ENCODE data around the gene ANKRD61. TPM values are rescaled to one million over a fixed set of nuclear protein-coding genes. Genes with fewer than 3 reads are reported as not detected.

The ANKRD61 gene
- total RNA-seq, 4 donors from 2014 or later: 0.26 TPM; not detected in 3

DNA sequence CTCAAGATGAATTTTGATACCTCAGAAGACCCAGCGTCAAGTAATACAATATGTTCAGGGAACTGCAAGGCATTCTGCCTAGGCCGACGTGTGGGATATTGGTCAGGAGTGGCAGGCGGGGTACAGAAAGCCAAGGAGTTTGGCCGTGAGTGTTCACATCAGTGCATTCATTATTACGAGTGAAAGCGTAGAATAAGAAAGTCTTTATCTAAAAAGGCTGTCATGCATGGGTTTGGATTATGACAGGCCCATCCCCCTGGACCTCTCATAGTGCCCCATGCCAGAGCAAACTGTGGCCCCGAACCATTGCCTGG is 14.6 kb upstream of the ANKRD61 start:
- no peak for TF ChIP-seq CTCF (IDR thresholded peaks at IDR 0.05)
- no peak for TF ChIP-seq POLR2A (IDR thresholded peaks at IDR 0.05)
- Histone ChIP-seq H3K4me3 (no peak overlapping the region), H3K9me3 (no peaks in the 10 kb centered on the region), H3K36me3 (peaks cover 7 to 63% (median 10%) of the 10 kb centered on the region in 3 donors), H3K4me1 (peaks cover 17 to 90% (median 17%) of the 10 kb centered on the region in 3 donors), H3K27ac (peak overlapping the region; percentile 52 to 91 (median 86)), H3K27me3 (no peaks in the 10 kb centered on the region)
- intact Hi-C loops (cut with DNase I): no loop called here
- no peak for DNase-seq
- WGBS, 2 donors: 84 to 88% methylated on average over 4 to 8 of the region's 8 CpGs

GRCh38 chr7:6020371-6021286 is 10.5 kb upstream of the ANKRD61 start:
- intact Hi-C loops (cut with DNase I): no loop called here
- H3K36me3 ChIP-seq: peaks cover 35 to 97% (median 41%) of the 10 kb centered on the region in 3 donors

GRCh38 chr7:6022707-6023106 is 8.5 kb upstream of the ANKRD61 start:
- H3K4me1 ChIP-seq: peaks cover 7 to 61% (median 12%) of the 10 kb centered on the region in 3 donors
- H3K27me3 ChIP-seq: no peaks in the 10 kb centered on the region
- peaks cover 32 to 99% (median 51%) of the 10 kb centered on the region in 3 donors for H3K36me3 ChIP-seq
- WGBS, 2 donors: 95 to 96% methylated on average over 3 of the region's 3 CpGs
- intact Hi-C loops (cut with DNase I): no loop called here
- H3K9me3 ChIP-seq: no peaks in the 10 kb centered on the region
- H3K4me3 ChIP-seq: no peak overlapping the region
- no peak for DNase-seq
- TF ChIP-seq POLR2A (IDR thresholded peaks at IDR 0.05) (no peak), CTCF (IDR thresholded peaks at IDR 0.05) (no peak)
- no peak overlapping the region for H3K27ac ChIP-seq

More at GRCh38 chr7:6020371-6021286, 10.5 kb upstream of the ANKRD61 start:
- WGBS, 2 donors: 45 to 67% methylated on average over 11 of the region's 11 CpGs
- H3K27ac ChIP-seq: peak overlapping the region in 3 of 4 donors; percentile 23 to 75 (median 74)
- H3K4me3 ChIP-seq: no peak overlapping the region
- TF ChIP-seq CTCF (IDR thresholded peaks at IDR 0.05) (no peak), POLR2A (IDR thresholded peaks at IDR 0.05) (no peak)
- no peak for DNase-seq
- H3K4me1 ChIP-seq: peaks cover 10 to 58% (median 11%) of the 10 kb centered on the region in 3 donors
- no peaks in the 10 kb centered on the region for H3K9me3 ChIP-seq
- no peaks in the 10 kb centered on the region for H3K27me3 ChIP-seq

DNA sequence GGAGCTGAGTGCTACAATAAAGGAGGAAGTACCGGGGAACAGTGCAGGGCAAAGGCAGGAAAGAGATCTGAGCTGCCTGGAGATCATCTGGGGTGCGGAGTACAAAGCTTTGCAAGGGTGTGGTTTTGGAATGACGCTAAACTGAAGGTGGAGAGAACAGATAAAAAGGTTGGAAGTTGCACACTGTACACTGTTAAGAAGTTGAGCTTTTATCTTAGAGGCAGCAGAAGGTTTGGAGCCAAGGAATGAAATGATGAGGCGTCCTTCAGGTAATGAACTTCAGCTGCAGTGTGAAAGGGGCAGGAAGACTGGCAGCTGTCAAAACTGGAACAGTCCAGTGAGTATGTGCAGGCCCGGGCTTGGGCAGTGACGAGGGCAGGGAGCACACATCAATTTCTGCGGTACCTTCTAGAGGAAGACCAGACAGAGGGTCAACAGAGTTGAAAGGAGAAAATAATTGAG is 7.2 kb upstream of the ANKRD61 start:
- WGBS, 2 donors: 78 to 84% methylated on average over 7 of the region's 7 CpGs
- TF ChIP-seq CTCF (IDR thresholded peaks at IDR 0.05) (no peak), POLR2A (IDR thresholded peaks at IDR 0.05) (no peak)
- H3K36me3 ChIP-seq: peaks cover 28 to 99% (median 44%) of the 10 kb centered on the region in 3 donors
- H3K27me3 ChIP-seq: no peaks in the 10 kb centered on the region
- H3K4me3 ChIP-seq: no peak overlapping the region
- DNase-seq: no peak
- peaks cover 7 to 50% (median 12%) of the 10 kb centered on the region in 3 donors for H3K4me1 ChIP-seq
- peak overlapping the region in 1 of 4 donors; percentile 37 for H3K27ac ChIP-seq
- intact Hi-C loops (cut with DNase I): no loop called here
- no peaks in the 10 kb centered on the region for H3K9me3 ChIP-seq
